HPDE6-E6E7 (cell line): ENCODE data around the gene CNTNAP5.

Experiments
- DNase-seq: peaks from one replicate; pipeline ENCODE4 v3.0.0; 2011; ENCODE audit warnings: missing footprints; ENCODE audit errors: extremely low spot score

Gene CNTNAP5

GRCh38 chr2:124888431-124888830 lies 863.3 kb downstream of the CNTNAP5 start:
- DNase-seq: no peak

- DNase-seq: no peak
Measured at GRCh38 chr2:124894199-124894598, 869.1 kb downstream of the CNTNAP5 start.

- DNase-seq: no peak
Measured at GRCh38 chr2:124898827-124899226, 873.7 kb downstream of the CNTNAP5 start.

GRCh38 chr2:124908411-124908810 lies 883.3 kb downstream of the CNTNAP5 start:
- DNase-seq: no peak

- DNase-seq: no peak
Measured at GRCh38 chr2:124911560-124911959, 886.5 kb downstream of the CNTNAP5 start.

GRCh38 chr2:124913868-124914267 lies 888.8 kb downstream of the CNTNAP5 start:
- DNase-seq: no peak

GRCh38 chr2:124915567-124915966 lies 890.5 kb downstream of the CNTNAP5 start:
- no peak for DNase-seq

- DNase-seq: no peak
Measured at GRCh38 chr2:124919296-124919695, 894.2 kb downstream of the CNTNAP5 start.

GRCh38 chr2:124920448-124920847 lies 895.4 kb downstream of the CNTNAP5 start:
- no peak for DNase-seq

GRCh38 chr2:124921191-124921590 lies 896.1 kb downstream of the CNTNAP5 start:
- no peak for DNase-seq

GRCh38 chr2:124923097-124923496 lies 898.0 kb downstream of the CNTNAP5 start:
- DNase-seq: no peak

- DNase-seq: no peak
Measured at GRCh38 chr2:124933883-124934282, 908.8 kb downstream of the CNTNAP5 start.

- DNase-seq: no peak
Measured at GRCh38 chr2:124953921-124954320, 928.8 kb downstream of the CNTNAP5 start.

GRCh38 chr2:124959581-124959980 lies 934.5 kb downstream of the CNTNAP5 start:
- no peak for DNase-seq

- DNase-seq: no peak
Measured at GRCh38 chr2:124961132-124961531, 936.0 kb downstream of the CNTNAP5 start.
